GM19193 (cell line): ENCODE results near the gene HCN3.

ENCODE experiments used
- POLR2A ChIP-seq: IDR thresholded peaks from 4 replicates; pipeline ENCODE4 v1.6.1; 2011; ENCODE audit not compliant: insufficient read depth, insufficient read length; ENCODE audit errors: extremely low read depth

Gene HCN3

DNA sequence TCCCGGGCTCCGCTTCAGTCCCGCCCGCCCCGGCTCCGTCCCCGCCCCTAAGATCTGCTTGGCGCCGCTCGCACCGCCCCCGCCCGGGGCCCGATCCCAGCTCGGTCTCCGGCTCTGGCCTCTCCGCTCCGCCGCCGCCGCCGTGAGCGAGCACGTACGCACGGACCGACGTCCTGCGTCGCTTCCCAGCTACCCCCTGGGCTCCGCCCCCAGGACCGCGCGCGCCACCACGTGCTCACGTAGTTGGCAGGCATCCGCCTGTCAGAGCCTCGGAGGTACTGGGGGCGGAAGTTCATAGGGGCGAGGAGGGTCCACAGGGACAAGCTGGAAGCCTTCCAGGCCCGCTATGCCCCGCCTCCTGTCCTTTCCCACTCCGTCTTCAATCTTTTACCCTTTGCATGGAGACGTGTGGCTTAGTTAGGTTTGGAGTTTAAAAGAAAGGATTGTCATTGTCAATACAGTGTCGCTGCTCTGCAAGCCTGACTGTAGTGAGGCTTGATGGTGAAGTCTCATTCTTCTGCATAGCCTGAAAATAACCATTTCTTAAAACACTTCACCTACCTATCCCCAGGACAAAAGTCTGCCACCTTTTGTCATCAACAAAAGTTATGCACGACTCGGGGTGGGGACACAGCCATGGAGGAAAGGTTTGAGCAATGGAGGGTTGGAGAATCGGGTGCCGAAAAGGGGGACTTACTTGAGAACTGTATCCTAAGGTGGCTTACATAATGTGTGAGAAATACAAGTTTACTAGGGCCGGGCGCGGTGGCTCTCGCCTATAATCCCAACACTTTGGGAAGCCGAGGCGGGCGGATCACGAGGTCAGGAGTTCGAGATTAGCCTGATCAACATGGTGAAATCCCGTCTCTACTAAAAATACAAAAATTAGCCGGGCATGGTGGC, 3.7 kb upstream of the HCN3 start, which contains the start of gene CLK2:
TSS of gene CLK2 (minus strand) at position 162 of the 903 bp plus-strand sequence. CDS start 2,527 bp downstream, outside the sequence.
- peak; percentile 92 for TF ChIP-seq POLR2A

- TF ChIP-seq POLR2A, result no peak
Measured at GRCh38 chr1:155277902-155278688, 832 bp downstream of the HCN3 start.

DNA sequence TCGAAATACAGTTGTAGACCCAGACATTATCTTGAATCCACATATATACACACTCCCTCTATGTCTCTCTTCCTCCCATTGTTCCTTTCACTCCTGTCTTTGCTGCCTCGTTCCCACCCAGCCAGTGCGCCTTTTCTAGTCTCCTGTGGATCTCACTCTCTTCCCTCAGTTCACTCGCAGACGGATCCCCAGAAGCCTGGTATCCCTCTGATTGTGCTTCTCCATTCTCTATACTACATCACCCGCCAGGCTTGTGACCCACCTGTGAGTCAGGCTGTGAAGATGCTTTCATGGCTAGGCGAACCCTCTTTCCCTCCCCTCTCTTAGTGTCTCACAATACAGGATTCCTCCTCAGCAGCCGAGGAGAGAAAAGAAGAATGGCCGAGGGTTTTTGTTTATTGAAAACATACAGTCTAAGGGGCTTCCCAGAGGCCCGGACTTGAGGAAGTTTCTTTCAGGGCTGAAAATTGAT, 1.5 kb downstream of the HCN3 start:
- no peak for TF ChIP-seq POLR2A

GRCh38 chr1:155279268-155279667, 2.0 kb downstream of the HCN3 start:
- no peak for TF ChIP-seq POLR2A

GRCh38 chr1:155282488-155283091, 5.3 kb downstream of the HCN3 start:
- no peak for TF ChIP-seq POLR2A

- TF ChIP-seq POLR2A, result no peak
Measured at GRCh38 chr1:155284476-155284875, 7.2 kb downstream of the HCN3 start.

GRCh38 chr1:155285063-155285462, 7.8 kb downstream of the HCN3 start:
- TF ChIP-seq POLR2A, result no peak

GRCh38 chr1:155285631-155286044, 8.4 kb downstream of the HCN3 start:
- TF ChIP-seq POLR2A, result no peak

DNA sequence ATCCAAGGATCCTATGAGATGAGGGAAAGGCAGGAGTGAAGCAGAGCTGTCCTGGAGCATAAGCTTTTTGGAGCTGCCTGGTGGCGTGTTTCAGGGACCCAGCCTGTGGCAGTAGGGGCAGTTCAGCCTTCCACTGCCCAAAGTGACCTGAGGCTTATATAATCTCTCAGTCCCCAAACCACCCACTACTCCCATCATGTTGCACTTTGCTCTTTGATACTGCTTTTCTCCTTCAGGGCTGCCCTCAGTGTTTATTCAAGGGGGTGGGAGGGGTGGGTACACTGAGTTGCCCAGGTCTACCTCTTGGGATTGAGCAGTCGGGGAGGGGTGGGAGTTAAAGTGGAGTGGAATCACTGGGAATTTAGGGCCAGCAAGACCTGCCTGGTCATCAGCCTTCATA, 9.3 kb downstream of the HCN3 start:
- no peak for TF ChIP-seq POLR2A

DNA sequence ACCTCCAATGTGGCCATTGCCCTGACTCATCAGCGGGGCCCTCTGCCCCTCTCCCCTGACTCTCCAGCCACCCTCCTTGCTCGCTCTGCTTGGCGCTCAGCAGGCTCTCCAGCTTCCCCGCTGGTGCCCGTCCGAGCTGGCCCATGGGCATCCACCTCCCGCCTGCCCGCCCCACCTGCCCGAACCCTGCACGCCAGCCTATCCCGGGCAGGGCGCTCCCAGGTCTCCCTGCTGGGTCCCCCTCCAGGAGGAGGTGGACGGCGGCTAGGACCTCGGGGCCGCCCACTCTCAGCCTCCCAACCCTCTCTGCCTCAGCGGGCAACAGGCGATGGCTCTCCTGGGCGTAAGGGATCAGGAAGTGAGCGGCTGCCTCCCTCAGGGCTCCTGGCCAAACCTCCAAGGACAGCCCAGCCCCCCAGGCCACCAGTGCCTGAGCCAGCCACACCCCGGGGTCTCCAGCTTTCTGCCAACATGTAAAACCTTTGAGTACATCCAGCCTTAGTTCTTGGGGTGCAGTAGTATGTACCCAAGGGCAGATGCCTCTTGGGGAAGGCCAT, 10.8 kb downstream of the HCN3 start:
- no peak for TF ChIP-seq POLR2A

GRCh38 chr1:155293086-155293749, 16.0 kb downstream of the HCN3 start:
- TF ChIP-seq POLR2A, result no peak

- TF ChIP-seq POLR2A, result no peak
Measured at GRCh38 chr1:155294520-155295182, 17.4 kb downstream of the HCN3 start.

- no peak for TF ChIP-seq POLR2A
Measured at GRCh38 chr1:155295183-155295941, 18.1 kb downstream of the HCN3 start.
